ENCODE results near the gene NTRK3. TPM values are rescaled to one million over a fixed set of nuclear protein-coding genes. Genes with fewer than 3 reads are reported as not detected.

Gene NTRK3
- total RNA-seq, 3 donors from 2014 or later (not counting 1 experiment from before 2014, with no cell fraction given), result not detected

DNA sequence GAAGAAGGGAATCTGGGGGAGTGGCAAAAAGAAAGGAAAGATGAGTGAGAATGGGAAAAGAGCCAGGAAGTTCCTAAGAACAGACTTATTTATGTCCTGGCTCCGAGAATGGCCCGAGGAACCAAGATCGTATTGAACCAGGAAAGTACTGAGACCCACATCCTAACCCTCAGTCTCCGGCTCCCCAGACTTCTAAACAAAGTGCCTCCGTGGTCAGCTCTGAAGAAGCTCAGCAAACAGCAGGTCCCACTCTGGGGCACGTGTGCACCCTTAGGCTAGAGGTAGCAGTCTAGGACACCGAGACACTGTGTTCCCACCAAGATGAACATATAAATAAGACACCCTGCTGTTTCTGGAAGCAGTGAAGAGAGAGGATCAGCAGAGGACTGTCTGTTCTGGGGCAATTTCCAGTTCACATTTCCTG lies 307.4 kb downstream of the NTRK3 start:
- DNase-seq (no peak), ATAC-seq (no peak)
- H3K27me3 Mint-ChIP-seq (ENCODE audit: low read depth in 2 of 2), result no peaks in the 10 kb centered on the region
- no peak overlapping the region for H3K4me3 Mint-ChIP-seq
- no peaks in the 10 kb centered on the region for H3K27me3 ChIP-seq (ENCODE audit: control insufficient read depth, insufficient read depth, low read length)
- intact Hi-C loops (cut with micrococcal nuclease), result no loop called here
- no peak overlapping the region for H3K4me3 ChIP-seq (ENCODE audit: low read length)
- H3K4me1 Mint-ChIP-seq, result no peaks in the 10 kb centered on the region
- no peaks in the 10 kb centered on the region for H3K9me3 Mint-ChIP-seq
- no peaks in the 10 kb centered on the region for H3K4me1 ChIP-seq (ENCODE audit: control insufficient read depth, insufficient read depth, low read length)
- H3K27ac Mint-ChIP-seq, result no peak overlapping the region
- H3K9me3 ChIP-seq (ENCODE audit: control insufficient read depth, insufficient read depth, low read length), result no peaks in the 10 kb centered on the region
- H3K36me3 ChIP-seq (ENCODE audit: control insufficient read depth, insufficient read depth, low read length), result no peaks in the 10 kb centered on the region
- TF ChIP-seq, protein P1, sequence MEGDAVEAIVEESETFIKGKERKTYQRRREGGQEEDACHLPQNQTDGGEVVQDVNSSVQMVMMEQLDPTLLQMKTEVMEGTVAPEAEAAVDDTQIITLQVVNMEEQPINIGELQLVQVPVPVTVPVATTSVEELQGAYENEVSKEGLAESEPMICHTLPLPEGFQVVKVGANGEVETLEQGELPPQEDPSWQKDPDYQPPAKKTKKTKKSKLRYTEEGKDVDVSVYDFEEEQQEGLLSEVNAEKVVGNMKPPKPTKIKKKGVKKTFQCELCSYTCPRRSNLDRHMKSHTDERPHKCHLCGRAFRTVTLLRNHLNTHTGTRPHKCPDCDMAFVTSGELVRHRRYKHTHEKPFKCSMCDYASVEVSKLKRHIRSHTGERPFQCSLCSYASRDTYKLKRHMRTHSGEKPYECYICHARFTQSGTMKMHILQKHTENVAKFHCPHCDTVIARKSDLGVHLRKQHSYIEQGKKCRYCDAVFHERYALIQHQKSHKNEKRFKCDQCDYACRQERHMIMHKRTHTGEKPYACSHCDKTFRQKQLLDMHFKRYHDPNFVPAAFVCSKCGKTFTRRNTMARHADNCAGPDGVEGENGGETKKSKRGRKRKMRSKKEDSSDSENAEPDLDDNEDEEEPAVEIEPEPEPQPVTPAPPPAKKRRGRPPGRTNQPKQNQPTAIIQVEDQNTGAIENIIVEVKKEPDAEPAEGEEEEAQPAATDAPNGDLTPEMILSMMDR (IDR thresholded peaks at IDR 0.05), result no peak
- H3K27ac ChIP-seq (ENCODE audit: low read length), result no peak overlapping the region
- H3K36me3 Mint-ChIP-seq, result no peaks in the 10 kb centered on the region
- 84% methylated on average over 7 of the region's 7 CpGs for WGBS (ENCODE audit: insufficient coverage)

- no peaks in the 10 kb centered on the region for H3K4me1 Mint-ChIP-seq
- no peak overlapping the region for H3K27ac Mint-ChIP-seq
- intact Hi-C loops (cut with micrococcal nuclease), result no loop called here
Measured at GRCh38 chr15:87947560-87947959, 309.0 kb downstream of the NTRK3 start.

GRCh38 chr15:87945246-87945645 lies 311.3 kb downstream of the NTRK3 start:
- H3K36me3 Mint-ChIP-seq, result no peaks in the 10 kb centered on the region
- H3K4me1 ChIP-seq (ENCODE audit: control insufficient read depth, insufficient read depth, low read length), result no peaks in the 10 kb centered on the region
- no peak overlapping the region for H3K4me3 ChIP-seq (ENCODE audit: low read length)
- H3K27ac Mint-ChIP-seq, result no peak overlapping the region
- H3K27me3 ChIP-seq (ENCODE audit: control insufficient read depth, insufficient read depth, low read length), result no peaks in the 10 kb centered on the region
- intact Hi-C loops (cut with micrococcal nuclease), result no loop called here
- no peaks in the 10 kb centered on the region for H3K4me1 Mint-ChIP-seq
- ATAC-seq, result no peak
- H3K9me3 Mint-ChIP-seq, result no peaks in the 10 kb centered on the region
- H3K9me3 ChIP-seq (ENCODE audit: control insufficient read depth, insufficient read depth, low read length), result no peaks in the 10 kb centered on the region
- TF ChIP-seq, protein P1 (IDR thresholded peaks at IDR 0.05), result no peak
- H3K27ac ChIP-seq (ENCODE audit: low read length), result no peak overlapping the region
- no peaks in the 10 kb centered on the region for H3K36me3 ChIP-seq (ENCODE audit: control insufficient read depth, insufficient read depth, low read length)
- 82% methylated on average over 3 of the region's 3 CpGs for WGBS (ENCODE audit: insufficient coverage)
- DNase-seq, result no peak
- no peak overlapping the region for H3K4me3 Mint-ChIP-seq
- H3K27me3 Mint-ChIP-seq (ENCODE audit: low read depth in 2 of 2), result no peaks in the 10 kb centered on the region

More at GRCh38 chr15:87947560-87947959, 309.0 kb downstream of the NTRK3 start:
- Histone ChIP-seq H3K27me3 (ENCODE audit: control insufficient read depth, insufficient read depth, low read length) (no peaks in the 10 kb centered on the region), H3K4me3 (ENCODE audit: low read length) (no peak overlapping the region), H3K36me3 (ENCODE audit: control insufficient read depth, insufficient read depth, low read length) (no peaks in the 10 kb centered on the region), H3K9me3 (ENCODE audit: control insufficient read depth, insufficient read depth, low read length) (no peaks in the 10 kb centered on the region), H3K27ac (ENCODE audit: low read length) (no peak overlapping the region), H3K4me1 (ENCODE audit: control insufficient read depth, insufficient read depth, low read length) (no peaks in the 10 kb centered on the region)
- ATAC-seq (no peak), DNase-seq (no peak)
- Mint-ChIP-seq H3K4me3 (no peak overlapping the region), H3K27me3 (ENCODE audit: low read depth in 2 of 2) (no peaks in the 10 kb centered on the region), H3K9me3 (no peaks in the 10 kb centered on the region), H3K36me3 (no peaks in the 10 kb centered on the region)
- 65% methylated on average over 2 of the region's 3 CpGs for whole genome bisulfite sequencing (ENCODE audit: insufficient coverage)
- TF ChIP-seq, protein P1 (IDR thresholded peaks at IDR 0.05), result no peak

GRCh38 chr15:87944691-87945090 lies 311.8 kb downstream of the NTRK3 start:
- no peaks in the 10 kb centered on the region for H3K36me3 Mint-ChIP-seq

More at GRCh38 chr15:87944691-87945090, 311.8 kb downstream of the NTRK3 start:
- Histone ChIP-seq H3K4me3 (ENCODE audit: low read length) (no peak overlapping the region), H3K27me3 (ENCODE audit: control insufficient read depth, insufficient read depth, low read length) (no peaks in the 10 kb centered on the region), H3K9me3 (ENCODE audit: control insufficient read depth, insufficient read depth, low read length) (no peaks in the 10 kb centered on the region), H3K36me3 (ENCODE audit: control insufficient read depth, insufficient read depth, low read length) (no peaks in the 10 kb centered on the region), H3K4me1 (ENCODE audit: control insufficient read depth, insufficient read depth, low read length) (no peaks in the 10 kb centered on the region), H3K27ac (ENCODE audit: low read length) (no peak overlapping the region)
- Mint-ChIP-seq H3K4me1 (no peaks in the 10 kb centered on the region), H3K27ac (no peak overlapping the region), H3K27me3 (ENCODE audit: low read depth in 2 of 2) (no peaks in the 10 kb centered on the region), H3K4me3 (no peak overlapping the region), H3K9me3 (no peaks in the 10 kb centered on the region)
- DNase-seq (no peak), ATAC-seq (no peak)
- WGBS (ENCODE audit: insufficient coverage), result 73% methylated on average over 7 of the region's 7 CpGs
- intact Hi-C loops (cut with micrococcal nuclease), result no loop called here
- TF ChIP-seq, protein P1 (IDR thresholded peaks at IDR 0.05), result no peak
